OCI-LY1 (cell line): ENCODE results near the gene SPG11.
"Not testable (repeated sequence)": the region's sequence is repeated elsewhere in the genome, so short reads cannot be mapped to it uniquely, and the experiment has no call there.

ENCODE experiments used
- H2AFZ ChIP-seq: fragments of 200-600 bp; sonication (generic), shearing (Covaris generic); 2 replicates; pipeline ENCODE4 v1.6.0; 2014; ENCODE audit warnings: antibody characterized with exemption, mild to moderate bottlenecking, low read length
- H3F3A ChIP-seq: fragments of 200-600 bp; sonication (generic), shearing (Covaris generic); 2 replicates; pipeline ENCODE4 v1.6.0; 2014; ENCODE audit warnings: mild to moderate bottlenecking, antibody characterized with exemption, low read length, moderate library complexity; ENCODE audit not compliant: insufficient read depth
- H3K27ac ChIP-seq: fragments of 200-600 bp; sonication (generic); 2 replicates; pipeline ENCODE4 v1.5.1; 2014; ENCODE audit warnings: low read length, mixed run types, mild to moderate bottlenecking, low read depth; ENCODE audit not compliant: poor library complexity, severe bottlenecking
- H3K27me3 ChIP-seq: fragments of 200-600 bp; sonication (generic); 2 replicates; pipeline ENCODE4 v1.6.0; 2014; ENCODE audit warnings: antibody characterized with exemption, mild to moderate bottlenecking, low read length, moderate library complexity; ENCODE audit not compliant: insufficient read depth
- H3K36me3 ChIP-seq: fragments of 200-600 bp; sonication (generic); 2 replicates; pipeline ENCODE4 v1.6.1; 2014; ENCODE audit warnings: mild to moderate bottlenecking, antibody characterized with exemption, low read length, moderate library complexity, mixed read lengths; ENCODE audit not compliant: insufficient read depth
- H3K4me1 ChIP-seq: fragments of 200-600 bp; sonication (generic); 2 replicates; pipeline ENCODE4 v1.5.1; 2014; ENCODE audit warnings: mild to moderate bottlenecking, low read length, moderate library complexity; ENCODE audit not compliant: insufficient read depth, severe bottlenecking
- H3K4me2 ChIP-seq: fragments of 200-600 bp; sonication (generic), shearing (Covaris generic); 2 replicates; pipeline ENCODE4 v1.6.1; 2014; ENCODE audit warnings: low read length
- H3K4me3 ChIP-seq: fragments of 200-600 bp; sonication (generic); 2 replicates; pipeline ENCODE4 v1.5.1; 2014; ENCODE audit warnings: low read length, low read depth, mild to moderate bottlenecking, mixed read lengths; ENCODE audit not compliant: poor library complexity, severe bottlenecking
- H3K79me2 ChIP-seq: fragments of 200-600 bp; shearing (Covaris generic); 2 replicates; pipeline ENCODE4 v1.6.1; 2016; ENCODE audit warnings: mixed run types, low read length, mixed read lengths; ENCODE audit not compliant: insufficient read depth
- H3K9ac ChIP-seq: fragments of 200-600 bp; sonication (generic), shearing (Covaris generic); 2 replicates; pipeline ENCODE4 v1.6.1; 2014; ENCODE audit warnings: mild to moderate bottlenecking, low read length, mixed read lengths
- H3K9me2 ChIP-seq: fragments of 200-600 bp; sonication (generic), shearing (Covaris generic); 2 replicates; pipeline ENCODE4 v1.6.1; 2014; ENCODE audit warnings: low read depth, mild to moderate bottlenecking, low read length, mixed read lengths
- H3K9me3 ChIP-seq: fragments of 200-600 bp; shearing (Covaris generic); 2 replicates; pipeline ENCODE4 v1.6.1; 2014; ENCODE audit warnings: low read length, mixed read lengths
- H4K20me1 ChIP-seq: fragments of 200-600 bp; sonication (generic), shearing (Covaris generic); 2 replicates; pipeline ENCODE4 v1.6.0; 2016; ENCODE audit warnings: mild to moderate bottlenecking, low read length; ENCODE audit not compliant: insufficient read depth
- CTCF ChIP-seq: fragments of 200-600 bp; sonication (generic), shearing (Covaris generic); IDR thresholded peaks from 2 replicates; pipeline ENCODE4 v1.5.1; 2017; ENCODE audit warnings: mild to moderate bottlenecking, antibody characterized with exemption, low read length, moderate library complexity, mixed read lengths
- EZH2 ChIP-seq: fragments of 200-600 bp; sonication (generic), shearing (Covaris generic); IDR thresholded peaks from 2 replicates; pipeline ENCODE4 v1.8.0; 2017; ENCODE audit warnings: borderline replicate concordance, mixed run types, mild to moderate bottlenecking, antibody characterized with exemption, low read length, moderate library complexity, mixed read lengths

Gene SPG11

GRCh38 chr15:44706946-44707636, 43.6 kb upstream of the SPG11 start:
- Histone ChIP-seq H3K4me1 (peaks cover 13% of the 10 kb centered on the region), H4K20me1 (no peaks in the 10 kb centered on the region), H3K4me3 (no peak overlapping the region), H3K27me3 (no peaks in the 10 kb centered on the region), H3K79me2 (peaks cover 7% of the 10 kb centered on the region), H3K36me3 (peaks cover under 1% of the 10 kb centered on the region; the same call in 1 of the 2 replicates), H3K4me2 (no peak overlapping the region), H2AFZ (no peak overlapping the region), H3K9me3 (peaks cover 2% of the 10 kb centered on the region; the same call in 1 of the 2 replicates), H3K27ac (no peak overlapping the region), H3F3A (no peaks in the 10 kb centered on the region), H3K9me2 (no peaks in the 10 kb centered on the region), H3K9ac (no peak overlapping the region)
- TF ChIP-seq CTCF (no peak), EZH2 (no peak)

GRCh38 chr15:44706401-44706800, 42.9 kb upstream of the SPG11 start:
- Histone ChIP-seq H3K9me3 (peaks cover 7% of the 10 kb centered on the region; the same call in 1 of the 2 replicates), H3K4me1 (peaks cover 13% of the 10 kb centered on the region), H3K4me3 (no peak overlapping the region), H3K79me2 (0 out of 2 replicates have a peak, but pooled peaks cover under 1% of the 10 kb centered on the region), H4K20me1 (no peaks in the 10 kb centered on the region), H3K36me3 (no peaks in the 10 kb centered on the region; the same call in 1 of the 2 replicates), H2AFZ (no peak overlapping the region), H3K4me2 (no peak overlapping the region), H3K27me3 (no peaks in the 10 kb centered on the region), H3K9ac (no peak overlapping the region), H3F3A (no peaks in the 10 kb centered on the region), H3K27ac (no peak overlapping the region), H3K9me2 (no peaks in the 10 kb centered on the region)
- TF ChIP-seq EZH2: no peak
- no peak for TF ChIP-seq CTCF

- Histone ChIP-seq H4K20me1 (no peaks in the 10 kb centered on the region), H3K79me2 (no peaks in the 10 kb centered on the region), H2AFZ (no peak overlapping the region), H3K9me2 (no peaks in the 10 kb centered on the region), H3K4me3 (no peak overlapping the region), H3K4me1 (peaks cover 13% of the 10 kb centered on the region), H3K36me3 (no peaks in the 10 kb centered on the region; the same call in 1 of the 2 replicates), H3K9me3 (peaks cover 8% of the 10 kb centered on the region; the same call in 1 of the 2 replicates), H3F3A (no peaks in the 10 kb centered on the region), H3K9ac (no peak overlapping the region), H3K4me2 (no peak overlapping the region), H3K27me3 (no peaks in the 10 kb centered on the region), H3K27ac (no peak overlapping the region)
- TF ChIP-seq CTCF: no peak
- TF ChIP-seq EZH2: no peak
Observed at GRCh38 chr15:44705986-44706385, 42.5 kb upstream of the SPG11 start.

GRCh38 chr15:44700676-44701075, 37.2 kb upstream of the SPG11 start:
- not testable (repeated sequence) for H3K9me2 ChIP-seq, H3K27ac ChIP-seq, H3K4me1 ChIP-seq, H3K27me3 ChIP-seq, H3K4me2 ChIP-seq, H3K9me3 ChIP-seq, H3F3A ChIP-seq, H2AFZ ChIP-seq, H3K79me2 ChIP-seq, H3K4me3 ChIP-seq, H3K36me3 ChIP-seq, H4K20me1 ChIP-seq, H3K9ac ChIP-seq
